ENCODE results near the gene CACNA1I.

Gene CACNA1I

DNA sequence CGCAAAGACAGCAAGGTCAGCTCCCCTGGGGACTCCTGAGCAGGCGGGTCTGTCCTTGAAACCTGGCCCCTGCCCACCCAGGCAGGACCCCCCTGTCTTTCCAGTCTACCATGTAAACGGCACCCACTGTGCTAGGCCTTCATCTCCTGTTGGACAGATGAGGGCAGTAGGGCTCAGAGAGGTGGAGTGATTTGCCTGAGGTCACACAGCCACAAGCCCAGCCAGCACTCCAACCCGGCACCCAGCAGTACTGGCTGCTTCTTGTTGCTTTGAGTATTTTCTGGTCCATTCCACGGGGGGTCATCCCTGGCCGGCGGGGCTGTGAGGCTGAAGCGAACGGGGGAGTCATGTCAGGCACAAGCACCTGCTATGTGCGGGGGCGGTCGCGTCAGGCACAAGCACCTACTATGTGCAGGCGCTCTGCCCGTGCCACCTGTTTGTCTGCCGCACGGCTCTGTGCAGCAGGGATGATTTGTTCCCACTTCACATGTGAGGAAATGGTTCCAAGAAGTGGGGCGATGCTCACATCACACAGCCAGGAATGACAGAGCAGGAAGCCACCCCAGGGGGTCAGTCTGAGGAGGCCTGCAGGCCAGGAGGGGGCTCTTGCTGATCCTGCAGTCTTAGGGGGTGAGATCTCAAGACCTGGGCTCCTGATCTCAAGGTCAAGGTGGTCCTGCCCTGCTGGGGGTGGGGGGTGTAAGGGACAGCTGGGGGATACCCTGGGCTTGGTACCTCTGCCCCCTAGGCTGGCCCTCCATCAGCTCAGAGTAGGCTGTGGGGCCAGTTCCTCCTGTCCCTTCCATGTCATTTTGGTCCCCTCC, 110.7 kb downstream of the CACNA1I start:
- Histone ChIP-seq H4K20me1 (no peaks in the 10 kb centered on the region; a peak in 1 of 22 replicates), H3K4me3 (no peak overlapping the region), H3K27me3 (peaks cover 0 to 13% (median 5%) of the 10 kb centered on the region in 11 experiments; a peak in 10 of 22 replicates), H3K9me3 (replicated peaks in 1 of 11) (no peaks in the 10 kb centered on the region), H3K9ac (no peak overlapping the region), H3K27ac (no peak overlapping the region), H3K4me2 (no peak overlapping the region), H3K4me1 (peaks cover 4 to 26% (median 18%) of the 10 kb centered on the region in 10 experiments; a peak in 18 of 20 replicates), H3K36me3 (no peaks in the 10 kb centered on the region)
- no peak for TF ChIP-seq Cebpa-rat (IDR thresholded peaks at IDR 0.05)

DNA sequence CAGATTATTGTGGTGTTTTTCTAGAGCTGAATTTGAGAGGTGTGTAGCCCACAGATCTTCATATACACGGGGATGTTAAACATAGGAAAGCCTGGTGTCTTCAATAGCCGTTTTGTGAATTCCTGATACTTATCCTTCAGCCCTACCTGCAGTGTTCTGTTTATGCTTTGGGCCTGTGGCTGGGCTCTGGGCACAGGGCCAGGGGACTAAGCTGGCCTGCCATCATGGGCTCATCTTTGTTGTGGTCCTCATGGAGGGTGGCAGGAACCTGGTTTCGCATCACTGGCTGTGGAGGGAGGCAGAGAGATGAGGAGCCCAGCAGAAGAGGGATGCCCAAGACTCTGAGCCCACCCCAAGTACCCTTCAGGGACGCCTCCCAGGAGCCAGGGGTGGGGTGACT, 112.4 kb downstream of the CACNA1I start:
- no peaks in the 10 kb centered on the region for H3K36me3 ChIP-seq
- peaks cover 0 to 13% (median 5%) of the 10 kb centered on the region in 11 experiments; a peak in 10 of 22 replicates for H3K27me3 ChIP-seq
- no peak overlapping the region for H3K4me2 ChIP-seq
- no peaks in the 10 kb centered on the region for H3K9me3 ChIP-seq (replicated peaks in 1 of 11)
- peaks cover 4 to 22% (median 13%) of the 10 kb centered on the region in 10 experiments; a peak in 18 of 20 replicates for H3K4me1 ChIP-seq
- H3K9ac ChIP-seq, result no peak overlapping the region
- no peak for TF ChIP-seq Cebpa-rat (IDR thresholded peaks at IDR 0.05)
- no peak overlapping the region for H3K27ac ChIP-seq
- H4K20me1 ChIP-seq, result peaks cover 0 to 4% (median 0%) of the 10 kb centered on the region in 11 experiments; a peak in 1 of 22 replicates
- no peak overlapping the region for H3K4me3 ChIP-seq

DNA sequence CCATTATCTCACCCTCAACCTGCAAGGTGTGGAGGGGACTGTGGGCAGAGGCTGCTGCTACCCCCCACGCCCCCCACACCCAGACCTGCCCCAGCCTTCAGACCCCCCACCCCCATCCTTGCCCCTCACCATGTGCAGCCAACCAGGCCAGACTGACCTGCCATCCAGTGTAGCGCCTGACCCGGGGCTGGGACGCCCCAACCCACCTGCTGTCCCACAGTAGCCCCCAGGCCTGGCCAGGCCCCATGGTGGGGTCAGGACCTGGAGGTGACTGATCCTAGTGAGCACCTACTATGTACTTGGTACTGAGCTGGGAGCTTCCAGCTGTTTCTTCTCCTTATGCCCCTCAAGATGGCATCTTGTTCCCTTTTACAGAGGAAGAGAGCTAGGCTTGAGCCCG, 113.1 kb downstream of the CACNA1I start:
- no peak overlapping the region for H3K4me2 ChIP-seq
- H3K4me1 ChIP-seq, result peaks cover 3 to 16% (median 7%) of the 10 kb centered on the region in 10 experiments; a peak in 18 of 20 replicates
- no peaks in the 10 kb centered on the region for H3K36me3 ChIP-seq
- no peak overlapping the region for H3K4me3 ChIP-seq
- peaks cover 0 to 13% (median 5%) of the 10 kb centered on the region in 11 experiments; a peak in 10 of 22 replicates for H3K27me3 ChIP-seq
- H4K20me1 ChIP-seq, result peaks cover 0 to 4% (median 0%) of the 10 kb centered on the region in 11 experiments; a peak in 1 of 22 replicates
- TF ChIP-seq Cebpa-rat (IDR thresholded peaks at IDR 0.05), result no peak
- no peaks in the 10 kb centered on the region for H3K9me3 ChIP-seq (replicated peaks in 1 of 11)
- no peak overlapping the region for H3K9ac ChIP-seq
- no peak overlapping the region for H3K27ac ChIP-seq

DNA sequence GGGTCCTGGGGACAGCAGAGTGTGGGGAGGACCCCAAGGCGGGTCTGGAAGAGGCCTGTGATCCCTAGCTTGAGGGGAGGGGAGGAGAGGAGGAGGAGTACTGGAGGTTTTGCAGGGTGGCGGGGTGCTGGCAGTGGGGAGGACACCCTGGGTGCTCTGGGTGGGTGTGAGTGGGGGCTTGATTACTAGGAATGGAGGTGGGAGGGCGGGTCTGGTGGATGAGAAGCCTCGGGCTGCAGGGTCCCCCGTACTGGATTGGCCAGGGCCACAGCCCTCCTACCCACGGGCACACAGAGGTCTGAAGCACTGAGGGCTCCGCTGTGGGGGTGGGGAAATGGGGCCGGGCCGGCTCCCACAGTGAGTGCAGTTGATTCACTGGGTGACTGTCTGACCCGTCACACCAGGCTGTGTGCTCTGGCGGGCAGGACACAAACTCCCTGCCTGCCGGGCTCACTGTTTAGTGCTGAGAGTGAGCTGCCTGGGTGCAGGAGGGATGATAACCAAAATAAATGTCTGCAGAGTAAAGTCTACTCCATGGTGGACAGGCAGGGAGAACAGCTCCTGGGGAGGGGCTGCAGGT, 114.2 kb downstream of the CACNA1I start:
- H3K4me2 ChIP-seq, result no peak overlapping the region
- H3K27me3 ChIP-seq, result peaks cover 0 to 13% (median 5%) of the 10 kb centered on the region in 11 experiments; a peak in 10 of 22 replicates
- no peaks in the 10 kb centered on the region for H3K36me3 ChIP-seq
- H4K20me1 ChIP-seq, result peaks cover 0 to 4% (median 0%) of the 10 kb centered on the region in 11 experiments; a peak in 1 of 22 replicates
- H3K4me3 ChIP-seq, result no peak overlapping the region
- H3K9me3 ChIP-seq (replicated peaks in 1 of 11), result no peaks in the 10 kb centered on the region
- TF ChIP-seq Cebpa-rat (IDR thresholded peaks at IDR 0.05), result no peak
- H3K27ac ChIP-seq, result no peak overlapping the region
- no peak overlapping the region for H3K9ac ChIP-seq
- H3K4me1 ChIP-seq, result peaks cover 0 to 17% (median 3%) of the 10 kb centered on the region in 10 experiments; a peak in 9 of 20 replicates

DNA sequence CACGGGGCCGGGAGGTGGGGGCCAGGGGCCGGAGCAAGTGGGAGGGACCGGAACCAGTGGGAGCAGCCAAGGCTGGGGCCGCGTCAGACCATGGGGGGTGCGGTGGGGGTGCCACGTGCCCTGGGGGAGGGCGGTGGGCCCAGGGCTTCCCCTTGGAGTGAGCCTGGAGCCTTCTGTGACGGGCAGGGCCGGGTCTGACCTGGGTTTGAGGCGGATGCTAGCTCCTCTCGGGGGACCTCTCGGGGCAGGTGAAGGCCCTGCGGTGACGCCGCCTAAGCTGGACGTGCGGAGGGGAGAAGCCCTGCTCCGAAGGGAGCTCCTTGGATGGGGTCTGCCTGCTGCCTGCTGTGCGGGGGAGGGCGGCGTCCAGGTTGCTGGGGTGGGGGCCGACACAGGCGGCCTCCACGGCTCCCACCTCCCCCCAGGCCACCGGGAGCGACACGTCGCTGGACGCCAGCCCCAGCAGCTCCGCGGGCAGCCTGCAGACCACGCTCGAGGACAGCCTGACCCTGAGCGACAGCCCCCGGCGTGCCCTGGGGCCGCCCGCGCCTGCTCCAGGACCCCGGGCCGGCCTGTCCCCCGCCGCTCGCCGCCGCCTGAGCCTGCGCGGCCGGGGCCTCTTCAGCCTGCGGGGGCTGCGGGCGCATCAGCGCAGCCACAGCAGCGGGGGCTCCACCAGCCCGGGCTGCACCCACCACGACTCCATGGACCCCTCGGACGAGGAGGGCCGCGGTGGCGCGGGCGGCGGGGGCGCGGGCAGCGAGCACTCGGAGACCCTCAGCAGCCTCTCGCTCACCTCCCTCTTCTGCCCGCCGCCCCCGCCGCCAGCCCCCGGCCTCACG, 115.0 kb downstream of the CACNA1I start:
- peaks cover 0 to 13% (median 5%) of the 10 kb centered on the region in 11 experiments; a peak in 10 of 22 replicates for H3K27me3 ChIP-seq
- H3K9ac ChIP-seq, result no peak overlapping the region
- H3K36me3 ChIP-seq, result no peaks in the 10 kb centered on the region
- no peak overlapping the region for H3K4me3 ChIP-seq
- H4K20me1 ChIP-seq, result peaks cover 0 to 4% (median 0%) of the 10 kb centered on the region in 11 experiments; a peak in 1 of 22 replicates
- H3K9me3 ChIP-seq (replicated peaks in 1 of 11), result no peaks in the 10 kb centered on the region
- no peak overlapping the region for H3K27ac ChIP-seq
- peaks cover 0 to 22% (median 10%) of the 10 kb centered on the region in 10 experiments; a peak in 17 of 20 replicates for H3K4me1 ChIP-seq
- H3K4me2 ChIP-seq, result no peak overlapping the region
- no peak for TF ChIP-seq Cebpa-rat (IDR thresholded peaks at IDR 0.05)

- Histone ChIP-seq H3K27me3 (peaks cover 0 to 13% (median 5%) of the 10 kb centered on the region in 11 experiments; a peak in 10 of 22 replicates), H3K4me2 (no peak overlapping the region), H3K9ac (no peak overlapping the region), H3K4me1 (peaks cover 5 to 27% (median 17%) of the 10 kb centered on the region in 10 experiments; a peak in 19 of 20 replicates), H3K36me3 (no peaks in the 10 kb centered on the region), H3K4me3 (no peak overlapping the region), H3K9me3 (replicated peaks in 1 of 11) (no peaks in the 10 kb centered on the region), H3K27ac (no peak overlapping the region), H4K20me1 (peaks cover 0 to 4% (median 0%) of the 10 kb centered on the region in 11 experiments; a peak in 1 of 22 replicates)
- no peak for TF ChIP-seq Cebpa-rat (IDR thresholded peaks at IDR 0.05)
These were observed 115.6 kb downstream of the CACNA1I start for GRCh38 chr22:39686178-39686620.

DNA sequence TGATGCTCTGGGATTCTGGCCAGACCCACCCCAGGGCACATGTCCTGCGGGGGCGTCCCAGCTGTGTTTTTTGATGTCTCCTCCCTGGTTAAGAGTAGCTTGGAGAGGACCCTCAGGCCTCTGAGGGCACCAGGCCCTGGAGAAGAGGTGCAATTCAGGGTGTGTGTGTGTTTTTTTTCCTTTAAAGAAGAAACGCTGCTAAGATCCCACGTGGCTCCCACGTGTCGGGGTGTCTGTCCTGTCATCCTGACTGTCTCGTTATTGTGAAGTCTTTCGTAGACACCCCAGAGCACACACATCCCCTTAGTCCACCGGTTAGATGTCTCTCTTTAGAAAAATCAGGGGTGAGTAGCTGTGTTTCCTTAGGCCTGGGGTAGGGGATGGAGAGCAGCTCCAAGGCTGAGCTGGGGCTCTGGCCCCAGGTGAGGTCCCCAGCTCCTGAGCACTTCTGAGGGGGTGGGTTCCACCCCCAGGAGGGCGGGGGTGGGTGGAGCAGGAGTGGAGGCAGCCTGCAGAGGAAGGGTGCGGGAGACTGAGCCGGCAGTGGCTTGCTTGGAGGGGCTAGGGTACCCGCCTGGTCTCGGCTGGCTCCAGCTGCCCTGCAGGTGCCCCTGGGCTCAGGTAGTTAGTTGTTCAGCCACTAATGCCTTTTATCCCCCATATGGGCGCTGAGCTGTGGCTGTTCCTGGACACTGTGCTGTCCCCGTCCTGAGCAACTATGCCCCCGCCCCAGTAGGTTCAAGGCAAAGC, 116.4 kb downstream of the CACNA1I start:
- no peak overlapping the region for H3K27ac ChIP-seq
- H4K20me1 ChIP-seq, result peaks cover 0 to 4% (median 0%) of the 10 kb centered on the region in 11 experiments; a peak in 1 of 22 replicates
- H3K9ac ChIP-seq, result no peak overlapping the region
- no peak overlapping the region for H3K4me3 ChIP-seq
- H3K27me3 ChIP-seq, result peaks cover 0 to 13% (median 5%) of the 10 kb centered on the region in 11 experiments; a peak in 10 of 22 replicates
- H3K4me1 ChIP-seq, result peaks cover 6 to 34% (median 22%) of the 10 kb centered on the region in 10 experiments; a peak in 19 of 20 replicates
- no peak for TF ChIP-seq Cebpa-rat (IDR thresholded peaks at IDR 0.05)
- H3K9me3 ChIP-seq (replicated peaks in 1 of 11), result no peaks in the 10 kb centered on the region
- no peaks in the 10 kb centered on the region for H3K36me3 ChIP-seq
- H3K4me2 ChIP-seq, result no peak overlapping the region

All from BLaER1 treated with 17β-estradiol and CSF1 and Interleukin-3, amounts not matched to agents 10 nM and 100 nM (cell line).